Erythroblast (primary cell): ENCODE measurements around the gene LYSMD4.

Experiments
- GATA1 ChIP-seq: IDR thresholded peaks from 2 replicates; pipeline ENCODE4 v1.6.1; 2011; ENCODE audit warnings: low read depth, mild to moderate bottlenecking, control low read depth, low read length, moderate library complexity
- POLR2A ChIP-seq: IDR thresholded peaks from 2 replicates; pipeline ENCODE4 v1.6.1; 2011; ENCODE audit warnings: mild to moderate bottlenecking, low read length

- TF ChIP-seq POLR2A = no peak
- no peak for TF ChIP-seq GATA1
These were observed 14.1 kb downstream of the LYSMD4 start for GRCh38 chr15:99719096-99719541.
